Stimulated activated CD4-positive, alpha-beta T cell treated with anti-CD3 and anti-CD28 coated beads, Interleukin-1b, Interleukin-23, amount 100 ng/mL, for 48 hours (primary cell): ENCODE results near the gene NPM1.

Experiments used
- DNase-seq: peaks from one replicate; pipeline ENCODE4 v3.0.0-alpha.2; 2020

NPM1 gene

GRCh38 chr5:171454549-171454948, 66.9 kb downstream of the NPM1 start:
- DNase-seq: no peak

GRCh38 chr5:171455522-171455921, 67.9 kb downstream of the NPM1 start:
- no peak for DNase-seq

- no peak for DNase-seq
Measured at GRCh38 chr5:171457208-171457981, 69.7 kb downstream of the NPM1 start.

- no peak for DNase-seq
Measured at GRCh38 chr5:171459839-171460238, 72.2 kb downstream of the NPM1 start.
